22Rv1 (cell line): ENCODE measurements around the gene USP32.

Experiments used
- H3K27ac ChIP-seq: fragments of 450-650 bp; 2 replicates; pipeline ENCODE4 v1.5.1; 2017
- CTCF ChIP-seq: fragments of 450-650 bp; IDR thresholded peaks from 2 replicates; pipeline ENCODE4 v1.5.1; 2017; ENCODE audit warnings: mild to moderate bottlenecking
- ZFX ChIP-seq: fragments of 450-650 bp; IDR thresholded peaks from 2 replicates; pipeline ENCODE4 v1.6.1; 2017; ENCODE audit warnings: antibody characterized with exemption, borderline replicate concordance

Gene USP32

GRCh38 chr17:60158751-60159478 lies 233.0 kb downstream of the USP32 start:
- no peak overlapping the region for H3K27ac ChIP-seq
- TF ChIP-seq ZFX (no peak), CTCF (no peak)

- no peak overlapping the region for H3K27ac ChIP-seq
- no peak for TF ChIP-seq CTCF
- TF ChIP-seq ZFX: no peak
Observed at GRCh38 chr17:60157487-60158040, 234.4 kb downstream of the USP32 start.

GRCh38 chr17:60156746-60157145 lies 235.2 kb downstream of the USP32 start:
- no peak for TF ChIP-seq CTCF
- no peak for TF ChIP-seq ZFX
- H3K27ac ChIP-seq: no peak overlapping the region

GRCh38 chr17:60155815-60156214 lies 236.1 kb downstream of the USP32 start:
- TF ChIP-seq ZFX (no peak), CTCF (no peak)
- H3K27ac ChIP-seq: no peak overlapping the region

GRCh38 chr17:60155427-60155814 lies 236.5 kb downstream of the USP32 start:
- no peak overlapping the region for H3K27ac ChIP-seq
- TF ChIP-seq ZFX: no peak
- no peak for TF ChIP-seq CTCF

GRCh38 chr17:60154616-60155426 lies 237.1 kb downstream of the USP32 start:
- no peak overlapping the region for H3K27ac ChIP-seq
- TF ChIP-seq CTCF: no peak
- no peak for TF ChIP-seq ZFX
